ENCODE data around the gene LARP6.

LARP6 gene

DNA sequence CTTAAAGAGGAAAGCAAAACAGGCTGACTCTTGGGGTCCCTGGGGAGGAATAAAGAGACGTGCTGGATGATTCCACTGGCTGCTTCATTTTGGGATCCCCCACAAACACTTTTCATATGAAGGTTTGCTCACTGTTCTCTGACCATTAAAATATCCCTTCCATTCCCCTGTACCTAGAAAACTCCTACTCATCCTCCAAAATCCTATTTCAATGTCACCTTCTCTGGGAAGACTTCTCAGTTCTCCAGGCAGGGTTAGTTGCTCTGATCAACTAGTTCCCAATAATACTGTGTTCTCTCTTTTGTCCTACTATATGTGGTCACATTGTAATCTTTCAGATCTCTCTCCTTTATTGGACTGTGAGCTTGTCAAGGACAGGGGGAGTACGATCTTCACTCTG lies 19.0 kb downstream of the LARP6 start:
- TF ChIP-seq CTCF (IDR thresholded peaks at IDR 0.05; ENCODE audit: control extremely low read depth, extremely low read depth, low read depth, missing control alignments): no peak
- ChIA-PET CTCF (interaction anchor here (2.3 kb wide), 1 partner anchor 10 kb away, joined by 11 read pairs; no protein-coding TSS in a partner anchor), POLR2A (no interaction called here)
- DNase-seq (ENCODE audit: extremely low spot score): no peak

- POLR2A ChIA-PET: no interaction called here
- DNase-seq (ENCODE audit: extremely low spot score): no peak
- CTCF ChIA-PET: interaction anchor here (2.2 kb wide), 1 partner anchor 9 kb away, joined by 13 read pairs; no protein-coding TSS in a partner anchor
- no peak for TF ChIP-seq CTCF (IDR thresholded peaks at IDR 0.05; ENCODE audit: control extremely low read depth, extremely low read depth, low read depth, missing control alignments)
These were observed 19.8 kb downstream of the LARP6 start for GRCh38 chr15:70833861-70834765.

- no peak for DNase-seq (ENCODE audit: extremely low spot score)
- ChIA-PET CTCF (interaction anchor here (1.2 to 2.2 kb wide), 3 partner anchors 8 to 10 kb away, joined by 4 to 13 read pairs (median 4); no protein-coding TSS in a partner anchor), POLR2A (no interaction called here)
- no peak for TF ChIP-seq CTCF (IDR thresholded peaks at IDR 0.05; ENCODE audit: control extremely low read depth, extremely low read depth, low read depth, missing control alignments)
These were observed 20.5 kb downstream of the LARP6 start for GRCh38 chr15:70833422-70833821.

- no peak for DNase-seq (ENCODE audit: extremely low spot score)
- POLR2A ChIA-PET: no interaction called here
- CTCF ChIA-PET: interaction anchor here (1.2 to 1.7 kb wide), 3 partner anchors 9 to 608 kb away, joined by 4 to 5 read pairs (median 4); no protein-coding TSS in a partner anchor
- no peak for TF ChIP-seq CTCF (IDR thresholded peaks at IDR 0.05; ENCODE audit: control extremely low read depth, extremely low read depth, low read depth, missing control alignments)
These were observed 21.8 kb downstream of the LARP6 start for GRCh38 chr15:70832176-70832575.

DNA sequence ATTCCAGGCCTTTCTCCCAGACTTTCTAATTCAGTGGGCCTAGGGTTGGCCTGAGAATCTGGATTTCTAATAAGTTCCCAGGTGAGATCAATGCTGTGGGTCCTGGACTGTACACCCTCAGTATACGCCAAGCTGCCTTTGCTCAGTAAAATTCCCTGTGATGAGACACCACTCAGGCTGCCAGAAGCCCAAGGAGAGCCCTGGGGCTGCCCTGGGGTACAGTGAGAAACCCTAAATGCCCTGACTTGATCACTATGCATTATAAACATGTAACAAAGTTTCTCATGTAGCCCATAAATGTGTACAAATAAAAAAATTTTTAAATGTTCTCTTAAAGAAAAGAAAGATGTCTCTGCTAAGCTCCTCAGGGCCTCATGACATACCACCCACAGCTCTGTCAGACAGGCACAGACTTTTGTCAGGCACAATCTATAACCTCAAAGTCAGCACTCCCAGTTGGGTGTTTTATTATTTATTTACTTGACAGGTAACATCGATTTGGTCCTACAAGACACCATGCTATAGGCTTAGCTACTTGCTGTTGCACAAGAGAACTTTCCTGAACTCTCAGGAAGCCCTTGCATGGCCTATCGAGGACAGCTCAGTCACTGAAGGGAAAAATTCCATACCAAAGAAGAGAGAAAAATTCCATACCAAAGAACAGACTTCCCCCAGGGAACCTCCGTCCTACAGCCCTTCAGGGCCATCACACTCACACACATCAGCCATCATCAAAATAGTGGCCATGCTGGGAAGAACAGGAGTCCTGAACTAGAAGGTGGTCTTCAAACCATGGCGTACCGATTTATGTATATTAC lies 22.7 kb downstream of the LARP6 start:
- CTCF ChIA-PET: interaction anchor here (1.3 kb wide), 1 partner anchor 609 kb away, joined by 5 read pairs; no protein-coding TSS in a partner anchor
- no peak for DNase-seq (ENCODE audit: extremely low spot score)
- TF ChIP-seq CTCF (IDR thresholded peaks at IDR 0.05; ENCODE audit: control extremely low read depth, extremely low read depth, low read depth, missing control alignments): no peak
- POLR2A ChIA-PET: no interaction called here

DNA sequence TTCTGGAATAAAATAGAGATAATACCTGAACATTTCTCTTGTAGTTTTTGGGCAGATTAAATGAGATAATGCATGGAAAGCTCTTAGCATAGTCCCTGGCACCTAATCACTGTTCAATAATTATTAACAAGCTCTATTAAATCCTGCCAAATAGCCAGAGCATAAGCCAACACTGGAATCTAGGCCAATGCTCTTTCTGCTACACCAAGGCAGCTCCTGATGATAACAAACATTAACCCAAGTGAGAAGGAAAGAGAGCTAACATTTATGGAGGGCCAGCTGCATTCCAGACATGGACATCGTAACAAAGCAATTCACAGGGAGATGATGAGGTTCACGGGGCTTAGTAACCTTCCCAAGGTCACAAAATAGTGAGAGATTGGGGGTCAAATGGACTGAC lies 23.3 kb downstream of the LARP6 start:
- no peak for DNase-seq (ENCODE audit: extremely low spot score)
- ChIA-PET CTCF (interaction anchor here (0.7 kb wide), 1 partner anchor 18 kb away, joined by 3 read pairs; no protein-coding TSS in a partner anchor), POLR2A (no interaction called here)
- TF ChIP-seq CTCF (IDR thresholded peaks at IDR 0.05; ENCODE audit: control extremely low read depth, extremely low read depth, low read depth, missing control alignments): no peak
